OCI-LY3 (cell line): ENCODE results near the gene ZBTB45.

Experiments used
- H2AFZ ChIP-seq: fragments of 200-600, 300-600 bp; shearing (Covaris generic); 2 replicates; pipeline ENCODE4 v1.6.0; 2014; ENCODE audit warnings: antibody characterized with exemption, low read depth, low read length
- H3K27ac ChIP-seq: fragments of 200-600, 300-600 bp; sonication (generic); 2 replicates; pipeline ENCODE4 v1.5.1; 2014; ENCODE audit warnings: mild to moderate bottlenecking, low read length, moderate library complexity, mixed read lengths
- H3K27me3 ChIP-seq: fragments of 200-600, 300-600 bp; sonication (generic); 2 replicates; pipeline ENCODE4 v1.6.1; 2014; ENCODE audit warnings: low read depth, low read length, mixed read lengths
- H3K36me3 ChIP-seq: fragments of 200-600, 300-600 bp; sonication (generic); replicated peaks from 2 replicates; pipeline ENCODE3; 2014; ENCODE audit warnings: low read depth, low read length, mixed read lengths
- H3K4me1 ChIP-seq: fragments of 300-600, 200-600 bp; sonication (generic); 2 replicates; pipeline ENCODE4 v1.6.1; 2014; ENCODE audit warnings: low read length, mixed read lengths
- H3K4me2 ChIP-seq: fragments of 200-600, 300-600 bp; sonication (generic); 2 replicates; pipeline ENCODE4 v1.6.1; 2014; ENCODE audit warnings: low read length, mixed read lengths
- H3K4me3 ChIP-seq: fragments of 300-600, 200-600 bp; sonication (generic); 2 replicates; pipeline ENCODE4 v1.5.1; 2014; ENCODE audit warnings: antibody characterized with exemption, mild to moderate bottlenecking, low read length, moderate library complexity
- H3K79me2 ChIP-seq: fragments of 300-600, 200-600 bp; shearing (Covaris generic); 2 replicates; pipeline ENCODE4 v1.6.1; 2014; ENCODE audit warnings: mild to moderate bottlenecking, low read length, mixed read lengths
- H3K9ac ChIP-seq: fragments of 300-600, 200-600 bp; shearing (Covaris generic); 2 replicates; pipeline ENCODE4 v1.6.0; 2014; ENCODE audit warnings: mild to moderate bottlenecking, low read length, moderate library complexity
- H3K9me3 ChIP-seq: fragments of 200-600, 300-600 bp; shearing (Covaris generic); 2 replicates; pipeline ENCODE4 v1.6.1; 2014; ENCODE audit warnings: low read length, mixed read lengths; ENCODE audit not compliant: insufficient read depth
- H4K20me1 ChIP-seq: fragments of 200-600, 300-600 bp; sonication (generic); 2 replicates; pipeline ENCODE4 v1.6.1; 2016; ENCODE audit warnings: low read length, mixed read lengths; ENCODE audit not compliant: insufficient read depth
- CTCF ChIP-seq: fragments of 200-600, 300-600 bp; sonication (generic); IDR thresholded peaks from 2 replicates; pipeline ENCODE4 v1.5.1; 2014; ENCODE audit warnings: antibody characterized with exemption, low read length, low read depth
- EZH2phosphoT487 ChIP-seq: fragments of 200-600 bp; shearing (Covaris generic); IDR thresholded peaks from 2 replicates; pipeline ENCODE4 v1.6.1; 2018; ENCODE audit warnings: antibody characterized with exemption, mixed run types, low read depth

The ZBTB45 gene

GRCh38 chr19:58531034-58531840 lies 11.6 kb upstream of the ZBTB45 start:
- Histone ChIP-seq H3K79me2 (no peaks in the 10 kb centered on the region), H3K9me3 (no peaks in the 10 kb centered on the region), H3K9ac (no peak overlapping the region), H3K27ac (no peak overlapping the region), H3K4me2 (no peak overlapping the region), H4K20me1 (no peaks in the 10 kb centered on the region), H3K27me3 (peaks cover 17% of the 10 kb centered on the region), H3K4me1 (peaks cover 3% of the 10 kb centered on the region), H3K4me3 (no peak overlapping the region), H2AFZ (no peak overlapping the region), H3K36me3 (no peaks in the 10 kb centered on the region)
- TF ChIP-seq EZH2phosphoT487: no peak
- TF ChIP-seq CTCF: no peak

- H3K9ac ChIP-seq: no peak overlapping the region
- no peaks in the 10 kb centered on the region for H3K9me3 ChIP-seq
- H2AFZ ChIP-seq: no peak overlapping the region
- H3K27me3 ChIP-seq: peaks cover 17% of the 10 kb centered on the region
- H3K4me3 ChIP-seq: no peak overlapping the region
- TF ChIP-seq CTCF (no peak), EZH2phosphoT487 (no peak)
- H3K27ac ChIP-seq: no peak overlapping the region
- no peaks in the 10 kb centered on the region for H3K36me3 ChIP-seq
- H3K4me2 ChIP-seq: no peak overlapping the region
- no peaks in the 10 kb centered on the region for H3K79me2 ChIP-seq
- no peaks in the 10 kb centered on the region for H4K20me1 ChIP-seq
- H3K4me1 ChIP-seq: peaks cover 3% of the 10 kb centered on the region
Observed at GRCh38 chr19:58529405-58529804, 9.8 kb upstream of the ZBTB45 start.

GRCh38 chr19:58522709-58523108 lies 3.1 kb upstream of the ZBTB45 start:
- H3K4me3 ChIP-seq: no peak overlapping the region
- no peaks in the 10 kb centered on the region for H3K27me3 ChIP-seq
- H3K79me2 ChIP-seq: peaks cover 18% of the 10 kb centered on the region
- no peak overlapping the region for H3K9ac ChIP-seq
- H3K4me2 ChIP-seq: no peak overlapping the region
- no peak overlapping the region for H2AFZ ChIP-seq
- H3K4me1 ChIP-seq: peaks cover 13% of the 10 kb centered on the region
- no peaks in the 10 kb centered on the region for H3K9me3 ChIP-seq
- no peaks in the 10 kb centered on the region for H4K20me1 ChIP-seq
- H3K36me3 ChIP-seq: no peaks in the 10 kb centered on the region
- TF ChIP-seq EZH2phosphoT487: no peak
- TF ChIP-seq CTCF: no peak
- H3K27ac ChIP-seq: no peak overlapping the region

GRCh38 chr19:58521651-58522050 lies 2.0 kb upstream of the ZBTB45 start:
- Histone ChIP-seq H3K27ac (no peak overlapping the region), H3K27me3 (no peaks in the 10 kb centered on the region), H4K20me1 (no peaks in the 10 kb centered on the region), H3K36me3 (peaks cover 7% of the 10 kb centered on the region), H3K4me2 (no peak overlapping the region), H3K4me3 (no peak overlapping the region), H3K9ac (no peak overlapping the region), H3K4me1 (peaks cover 13% of the 10 kb centered on the region), H3K9me3 (no peaks in the 10 kb centered on the region), H3K79me2 (peaks cover 29% of the 10 kb centered on the region), H2AFZ (no peak overlapping the region)
- TF ChIP-seq EZH2phosphoT487 (no peak), CTCF (no peak)
